ENCODE measurements around the gene CCDC106.

CCDC106 gene

DNA sequence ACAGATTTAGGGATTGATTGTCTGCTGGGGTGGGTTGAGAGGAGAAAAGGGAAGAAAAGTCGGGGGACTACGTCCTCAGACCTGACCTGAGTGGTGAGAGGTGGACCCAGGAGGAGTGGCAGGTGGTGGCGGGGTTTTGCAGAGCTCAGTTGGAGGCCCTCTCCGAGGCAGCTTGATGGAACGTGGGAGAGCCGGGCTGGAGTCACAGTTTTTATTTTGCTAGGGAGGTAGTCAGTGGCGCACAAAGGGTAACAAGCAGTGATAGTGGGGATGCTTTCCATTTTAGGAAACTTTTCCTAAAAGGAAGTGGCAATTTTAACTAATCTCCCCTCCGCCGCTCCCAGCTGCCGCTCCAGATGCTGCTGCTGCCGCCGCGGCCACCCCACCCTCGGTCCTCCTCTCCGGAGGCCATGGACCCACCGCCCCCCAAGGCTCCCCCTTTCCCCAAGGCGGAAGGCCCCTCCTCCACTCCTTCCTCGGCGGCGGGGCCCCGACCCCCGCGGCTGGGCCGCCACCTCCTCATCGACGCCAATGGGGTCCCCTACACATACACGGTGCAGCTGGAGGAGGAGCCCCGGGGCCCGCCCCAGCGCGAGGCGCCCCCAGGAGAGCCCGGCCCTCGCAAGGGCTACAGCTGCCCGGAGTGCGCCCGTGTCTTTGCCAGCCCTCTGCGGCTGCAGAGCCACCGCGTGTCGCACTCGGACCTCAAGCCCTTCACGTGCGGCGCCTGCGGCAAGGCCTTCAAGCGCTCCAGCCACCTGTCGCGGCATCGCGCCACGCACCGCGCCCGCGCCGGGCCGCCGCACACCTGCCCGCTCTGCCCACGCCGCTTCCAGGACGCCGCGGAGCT lies 5.6 kb upstream of the CCDC106 start:
- peak; percentile 71 for FAIRE-seq
- TF ChIP-seq PAX5 (IDR thresholded peaks at IDR 0.05; ENCODE audit: insufficient read depth, low read length, severe bottlenecking) = no peak
- no peak; the same call in 1 of the 2 replicates for TF ChIP-seq TAF1 (IDR thresholded peaks at IDR 0.05; ENCODE audit: low read depth, low read length)
- no peak for TF ChIP-seq SPI1 (IDR thresholded peaks at IDR 0.05; ENCODE audit: low read depth, low read length)
- TF ChIP-seq POU2F2 (IDR thresholded peaks at IDR 0.05; ENCODE audit: low read depth, low read length) = no peak
- TF ChIP-seq POLR2A (IDR thresholded peaks at IDR 0.05; ENCODE audit: low read depth, low read length) = no peak
- TF ChIP-seq POLR2AphosphoS5 (IDR thresholded peaks at IDR 0.05; ENCODE audit: low read depth, low read length) = no peak
- DNase-seq (ENCODE audit: insufficient read length, low spot score) = no peak

GRCh38 chr19:55643003-55643886 lies 4.8 kb upstream of the CCDC106 start, which contains the start of gene ZNF581:
TSS of gene ZNF581 (plus strand) at chr19:55643649. CDS start at chr19:55644572, 923 bp downstream.
- DNase-seq (ENCODE audit: insufficient read length, low spot score) = peak; percentile 83
- 0 out of 2 replicates have a peak, but pooled peaks have one; percentile 29 for TF ChIP-seq POLR2A (IDR thresholded peaks at IDR 0.05; ENCODE audit: low read depth, low read length)
- peak; percentile 54; the same call in 1 of the 2 replicates for TF ChIP-seq POU2F2 (IDR thresholded peaks at IDR 0.05; ENCODE audit: low read depth, low read length)
- TF ChIP-seq POLR2AphosphoS5 (IDR thresholded peaks at IDR 0.05; ENCODE audit: low read depth, low read length) = peak; percentile 69
- no peak; the same call in 1 of the 2 replicates for TF ChIP-seq TAF1 (IDR thresholded peaks at IDR 0.05; ENCODE audit: low read depth, low read length)
- TF ChIP-seq SPI1 (IDR thresholded peaks at IDR 0.05; ENCODE audit: low read depth, low read length) = peak; percentile 4; the same call in 1 of the 2 replicates
- peak; percentile 42 for TF ChIP-seq PAX5 (IDR thresholded peaks at IDR 0.05; ENCODE audit: insufficient read depth, low read length, severe bottlenecking)
- peak; percentile 92 for FAIRE-seq

GRCh38 chr19:55643887-55644176 lies 4.2 kb upstream of the CCDC106 start:
- TF ChIP-seq TAF1 (IDR thresholded peaks at IDR 0.05; ENCODE audit: low read depth, low read length) = no peak
- no peak for TF ChIP-seq PAX5 (IDR thresholded peaks at IDR 0.05; ENCODE audit: insufficient read depth, low read length, severe bottlenecking)
- TF ChIP-seq POLR2A (IDR thresholded peaks at IDR 0.05; ENCODE audit: low read depth, low read length) = no peak
- no peak for TF ChIP-seq POU2F2 (IDR thresholded peaks at IDR 0.05; ENCODE audit: low read depth, low read length)
- no peak for TF ChIP-seq SPI1 (IDR thresholded peaks at IDR 0.05; ENCODE audit: low read depth, low read length)
- no peak; the same call in 1 of the 2 replicates for TF ChIP-seq POLR2AphosphoS5 (IDR thresholded peaks at IDR 0.05; ENCODE audit: low read depth, low read length)
- no peak for FAIRE-seq
- no peak for DNase-seq (ENCODE audit: insufficient read length, low spot score)

DNA sequence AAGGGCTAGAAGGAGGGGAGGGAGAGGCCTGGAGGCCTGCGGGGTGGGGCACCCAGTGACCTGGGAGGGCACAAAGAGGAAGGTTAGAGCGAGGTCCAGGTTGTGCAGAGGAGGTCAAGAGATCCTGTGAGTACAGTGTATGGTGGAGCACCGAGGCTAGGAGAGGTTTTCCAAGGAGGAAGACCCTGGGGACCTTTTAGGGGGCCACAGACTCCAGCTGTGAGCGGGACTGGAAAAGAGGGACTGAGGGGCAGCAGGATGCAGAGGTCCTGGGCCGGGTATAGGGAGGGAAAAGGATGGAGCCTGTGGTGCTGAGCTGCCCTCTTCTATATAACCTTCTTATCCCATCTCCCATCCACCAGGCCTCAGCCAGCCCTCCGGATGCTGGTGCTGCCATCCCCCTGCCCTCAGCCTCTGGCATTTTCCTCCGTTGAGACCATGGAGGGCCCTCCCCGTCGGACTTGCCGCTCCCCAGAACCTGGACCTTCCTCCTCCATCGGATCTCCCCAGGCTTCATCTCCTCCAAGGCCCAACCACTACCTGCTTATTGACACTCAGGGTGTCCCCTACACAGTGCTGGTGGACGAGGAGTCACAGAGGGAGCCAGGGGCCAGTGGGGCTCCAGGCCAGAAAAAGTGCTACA lies 3.7 kb upstream of the CCDC106 start:
- no peak for FAIRE-seq
- TF ChIP-seq POU2F2 (IDR thresholded peaks at IDR 0.05; ENCODE audit: low read depth, low read length) (no peak), PAX5 (IDR thresholded peaks at IDR 0.05; ENCODE audit: insufficient read depth, low read length, severe bottlenecking) (no peak)
- no peak for DNase-seq (ENCODE audit: insufficient read length, low spot score)

DNA sequence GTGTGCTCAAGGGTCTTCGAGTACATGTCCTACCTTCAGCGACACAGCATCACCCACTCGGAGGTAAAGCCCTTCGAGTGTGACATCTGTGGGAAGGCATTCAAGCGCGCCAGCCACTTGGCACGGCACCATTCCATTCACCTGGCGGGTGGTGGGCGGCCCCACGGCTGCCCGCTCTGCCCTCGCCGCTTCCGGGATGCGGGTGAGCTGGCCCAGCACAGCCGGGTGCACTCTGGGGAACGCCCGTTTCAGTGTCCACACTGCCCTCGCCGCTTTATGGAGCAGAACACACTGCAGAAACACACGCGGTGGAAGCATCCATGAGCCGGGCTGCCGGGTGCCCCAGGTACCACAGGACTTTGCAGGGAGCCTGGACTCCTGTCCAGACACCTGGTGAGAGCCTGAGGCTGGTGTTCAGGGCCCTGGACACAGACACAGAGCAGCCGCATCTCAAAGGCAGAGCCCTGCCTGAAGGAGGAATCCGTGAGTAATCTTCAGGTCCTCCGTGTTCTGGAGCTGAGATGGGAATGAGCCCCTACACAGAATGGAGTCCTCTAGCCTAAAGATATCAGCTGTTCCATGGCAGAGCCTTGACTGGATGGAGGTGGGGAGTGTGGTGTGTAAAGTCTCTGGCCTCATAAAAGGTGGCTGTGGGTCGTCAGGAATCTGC lies 3.0 kb upstream of the CCDC106 start:
- no peak for FAIRE-seq
- no peak for TF ChIP-seq POU2F2 (IDR thresholded peaks at IDR 0.05; ENCODE audit: low read depth, low read length)
- TF ChIP-seq POLR2AphosphoS5 (IDR thresholded peaks at IDR 0.05; ENCODE audit: low read depth, low read length) = no peak
- no peak for TF ChIP-seq SPI1 (IDR thresholded peaks at IDR 0.05; ENCODE audit: low read depth, low read length)
- TF ChIP-seq TAF1 (IDR thresholded peaks at IDR 0.05; ENCODE audit: low read depth, low read length) = no peak
- no peak for TF ChIP-seq PAX5 (IDR thresholded peaks at IDR 0.05; ENCODE audit: insufficient read depth, low read length, severe bottlenecking)
- DNase-seq (ENCODE audit: insufficient read length, low spot score) = no peak

DNA sequence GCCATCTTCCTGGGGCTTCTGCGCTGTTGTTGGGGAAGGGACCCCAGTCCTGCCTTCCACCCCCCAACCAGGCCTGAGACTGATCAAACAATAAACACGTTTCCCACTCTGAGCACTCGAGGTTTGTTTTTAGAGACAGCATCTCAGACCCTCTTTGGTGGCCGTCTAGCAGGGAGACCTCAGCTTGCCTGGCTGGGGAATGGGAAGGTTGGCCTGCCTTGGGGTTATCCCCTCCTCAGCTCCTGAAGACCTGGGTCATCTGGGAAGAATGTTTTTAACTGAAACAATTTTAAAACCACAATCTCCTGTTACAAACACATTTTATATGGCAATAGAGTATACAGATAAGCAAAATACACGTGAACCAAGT lies 2.5 kb upstream of the CCDC106 start:
- FAIRE-seq (no peak), DNase-seq (ENCODE audit: insufficient read length, low spot score) (no peak)
- TF ChIP-seq SPI1 (IDR thresholded peaks at IDR 0.05; ENCODE audit: low read depth, low read length) (no peak), POLR2A (IDR thresholded peaks at IDR 0.05; ENCODE audit: low read depth, low read length) (no peak), TAF1 (IDR thresholded peaks at IDR 0.05; ENCODE audit: low read depth, low read length) (no peak), POU2F2 (IDR thresholded peaks at IDR 0.05; ENCODE audit: low read depth, low read length) (no peak), POLR2AphosphoS5 (IDR thresholded peaks at IDR 0.05; ENCODE audit: low read depth, low read length) (no peak), PAX5 (IDR thresholded peaks at IDR 0.05; ENCODE audit: insufficient read depth, low read length, severe bottlenecking) (no peak)

DNA sequence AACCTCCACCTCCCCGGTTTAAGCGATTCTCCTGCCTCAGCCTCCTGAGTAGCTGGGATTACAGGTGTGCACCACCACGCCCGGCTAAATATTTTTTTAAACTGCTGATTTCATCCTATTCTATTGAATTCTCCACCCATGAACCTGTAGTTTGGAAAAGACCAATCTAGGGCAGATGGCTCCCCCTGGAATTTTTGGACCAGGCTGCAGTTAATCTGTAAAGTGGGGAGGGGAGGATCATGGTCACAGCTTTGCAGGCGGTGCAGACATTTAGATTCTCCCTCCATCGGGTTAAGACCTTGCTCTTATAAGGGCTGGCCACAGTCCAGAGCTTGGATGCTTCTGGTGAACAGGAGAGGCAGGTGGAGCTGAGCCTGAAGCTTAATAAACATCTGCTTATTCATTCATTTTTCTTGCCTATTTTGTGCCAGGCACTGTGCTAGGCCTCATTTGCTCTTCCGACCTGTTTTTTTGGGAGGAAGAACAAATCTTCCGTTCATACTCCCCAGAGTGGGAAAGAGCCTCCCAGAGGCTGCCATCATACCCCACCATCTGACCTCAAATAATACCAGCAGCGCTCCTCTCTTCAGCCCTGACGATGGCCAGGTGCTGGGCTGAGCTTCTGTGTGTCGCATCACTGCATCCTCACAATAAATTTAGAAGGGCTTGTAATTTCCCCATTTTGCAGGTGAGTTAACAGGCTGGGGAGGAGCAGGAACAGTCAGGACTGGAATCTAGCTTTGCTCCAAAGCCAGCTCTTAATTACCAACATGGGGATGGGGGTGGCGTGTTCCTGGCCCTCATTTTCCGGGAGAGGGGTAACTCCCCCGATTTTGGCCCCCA lies 902 bp upstream of the CCDC106 start:
- no peak for DNase-seq (ENCODE audit: insufficient read length, low spot score)
- TF ChIP-seq TAF1 (IDR thresholded peaks at IDR 0.05; ENCODE audit: low read depth, low read length) = no peak
- TF ChIP-seq POLR2AphosphoS5 (IDR thresholded peaks at IDR 0.05; ENCODE audit: low read depth, low read length) = no peak; the same call in 1 of the 2 replicates
- TF ChIP-seq POU2F2 (IDR thresholded peaks at IDR 0.05; ENCODE audit: low read depth, low read length) = no peak
- TF ChIP-seq PAX5 (IDR thresholded peaks at IDR 0.05; ENCODE audit: insufficient read depth, low read length, severe bottlenecking) = no peak
- no peak for TF ChIP-seq SPI1 (IDR thresholded peaks at IDR 0.05; ENCODE audit: low read depth, low read length)
- TF ChIP-seq POLR2A (IDR thresholded peaks at IDR 0.05; ENCODE audit: low read depth, low read length) = no peak; the same call in 1 of the 2 replicates
- peak; percentile 41 for FAIRE-seq

All from GM12891 (cell line).